T-helper 2 cell (primary cell): ENCODE measurements around the gene NAP1L4.

Experiments
- DNase-seq, 5 experiments: peaks; one replicate each; pipeline versions ENCODE4 v3.0.0 to v3.0.0-alpha.2; 2012 to 2022

NAP1L4 gene

GRCh38 chr11:2992997-2993325 lies 832 bp upstream of the NAP1L4 start:
- peak in 1 of 5 experiments; percentile 43 for DNase-seq

DNA sequence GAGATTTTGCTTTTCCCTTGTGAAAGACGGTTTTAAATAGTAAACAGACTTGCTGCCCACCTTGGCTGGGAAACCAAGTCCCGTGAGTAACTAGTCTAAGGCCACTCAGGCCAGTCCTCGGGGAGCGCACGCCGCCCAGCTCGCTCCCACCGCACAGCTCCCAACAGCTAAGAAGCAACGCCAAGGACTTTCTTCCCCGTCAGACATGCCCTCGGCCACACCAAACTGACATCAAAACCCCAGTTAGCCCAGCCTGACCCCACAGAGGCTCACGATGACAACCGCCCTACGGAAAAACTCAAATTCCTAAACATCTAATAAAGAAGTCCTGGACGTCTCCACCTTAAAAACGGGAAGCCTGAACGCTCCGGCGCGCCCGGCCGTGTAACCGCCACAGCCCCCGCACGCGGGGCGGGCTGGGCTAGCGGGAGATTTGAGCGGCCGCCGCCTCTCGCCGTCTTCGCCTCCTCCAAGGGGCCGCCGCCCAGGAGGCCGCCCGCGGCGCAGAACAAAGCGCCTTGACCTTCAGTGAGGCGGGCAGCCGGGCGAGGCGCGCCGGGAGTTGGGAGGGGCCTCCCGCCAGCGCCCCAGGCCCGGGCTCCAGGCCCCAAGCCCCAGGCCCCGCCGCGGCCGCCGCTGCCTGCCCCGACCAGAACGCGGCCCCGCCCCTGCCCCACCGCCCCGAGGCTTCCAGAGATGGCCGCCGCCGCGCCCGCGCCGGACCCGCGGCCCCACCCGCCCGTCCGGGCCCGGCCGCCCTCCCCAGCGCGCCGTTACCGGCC lies 486 bp downstream of the NAP1L4 start:
- DNase-seq, result peak in 1 of 5 experiments; percentile 29

GRCh38 chr11:2990617-2991451 lies 1.3 kb downstream of the NAP1L4 start:
- DNase-seq, result peak in 1 of 5 experiments; percentile 71

- DNase-seq, result peak in 1 of 5 experiments; percentile 54
Observed at GRCh38 chr11:2989551-2989950, 2.6 kb downstream of the NAP1L4 start.

GRCh38 chr11:2989006-2989405 lies 3.1 kb downstream of the NAP1L4 start:
- DNase-seq, result peak in 1 of 5 experiments; percentile 66

DNA sequence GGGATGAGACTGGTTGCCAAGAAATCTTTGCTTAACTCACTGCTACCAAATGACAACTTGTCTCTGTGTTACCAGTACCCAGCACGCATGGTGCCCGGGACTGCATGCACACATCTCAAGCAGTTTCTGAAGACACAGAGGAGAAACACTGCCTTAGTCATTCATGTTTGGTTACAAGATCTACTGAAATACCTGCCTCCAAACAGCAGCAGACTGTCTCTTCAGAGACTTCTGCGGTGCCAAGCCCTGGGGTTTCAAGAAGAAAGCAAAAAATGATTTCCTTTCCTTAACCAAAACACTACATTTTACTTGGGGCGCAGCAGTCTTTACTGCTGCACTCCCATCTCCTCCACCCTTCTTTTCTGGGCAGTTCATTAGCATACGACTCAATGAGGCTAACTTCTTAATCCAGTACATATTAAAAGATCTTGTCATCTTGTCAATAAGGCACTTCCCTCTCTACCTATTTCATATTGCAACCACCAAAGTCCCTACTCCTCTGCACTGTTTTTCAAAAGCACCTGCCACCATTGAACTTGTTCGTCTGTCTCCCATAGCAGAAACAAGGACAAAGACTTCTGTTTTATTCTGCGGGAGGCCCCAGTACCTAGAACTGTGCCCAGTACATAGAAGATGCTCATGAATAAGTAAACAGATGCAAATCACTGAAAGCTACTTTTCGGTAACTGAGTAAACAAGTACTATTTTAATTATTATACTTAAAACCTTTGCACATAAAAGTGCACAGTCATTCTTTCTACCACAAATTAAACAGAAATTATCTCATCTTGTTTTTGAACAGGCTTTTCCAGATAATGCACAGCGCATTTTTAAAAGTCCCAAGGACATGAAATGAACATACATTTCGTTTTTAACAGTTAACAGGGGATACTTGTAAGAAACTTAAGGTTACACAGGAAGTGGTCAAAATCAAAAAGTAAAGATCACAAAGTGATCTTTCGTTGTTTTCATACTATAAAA lies 4.0 kb downstream of the NAP1L4 start:
- peak in 1 of 5 experiments; percentile 80 for DNase-seq

GRCh38 chr11:2983908-2984307 lies 8.2 kb downstream of the NAP1L4 start:
- DNase-seq, result no peak

- no peak for DNase-seq
Observed at GRCh38 chr11:2982214-2982613, 9.9 kb downstream of the NAP1L4 start.

DNA sequence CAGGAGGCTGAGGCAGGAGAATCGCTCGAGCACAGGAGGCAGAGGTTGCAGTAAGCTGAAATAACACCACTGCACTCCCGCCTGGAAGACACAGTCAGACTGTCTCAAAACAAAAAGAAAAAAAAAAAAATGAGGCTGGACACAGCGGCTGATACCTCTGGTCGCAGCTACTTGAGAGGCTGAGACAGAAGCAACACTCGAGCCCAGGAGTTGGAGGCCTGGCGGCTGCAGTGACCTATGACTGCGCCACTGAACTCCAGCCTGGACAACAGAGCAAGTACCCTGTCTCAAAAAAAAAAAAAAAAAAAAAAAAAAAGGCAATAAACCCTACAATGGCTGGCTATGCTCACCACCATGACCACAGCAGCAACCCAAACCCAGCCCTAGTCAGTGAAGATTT lies 11.0 kb downstream of the NAP1L4 start:
- no peak for DNase-seq

DNA sequence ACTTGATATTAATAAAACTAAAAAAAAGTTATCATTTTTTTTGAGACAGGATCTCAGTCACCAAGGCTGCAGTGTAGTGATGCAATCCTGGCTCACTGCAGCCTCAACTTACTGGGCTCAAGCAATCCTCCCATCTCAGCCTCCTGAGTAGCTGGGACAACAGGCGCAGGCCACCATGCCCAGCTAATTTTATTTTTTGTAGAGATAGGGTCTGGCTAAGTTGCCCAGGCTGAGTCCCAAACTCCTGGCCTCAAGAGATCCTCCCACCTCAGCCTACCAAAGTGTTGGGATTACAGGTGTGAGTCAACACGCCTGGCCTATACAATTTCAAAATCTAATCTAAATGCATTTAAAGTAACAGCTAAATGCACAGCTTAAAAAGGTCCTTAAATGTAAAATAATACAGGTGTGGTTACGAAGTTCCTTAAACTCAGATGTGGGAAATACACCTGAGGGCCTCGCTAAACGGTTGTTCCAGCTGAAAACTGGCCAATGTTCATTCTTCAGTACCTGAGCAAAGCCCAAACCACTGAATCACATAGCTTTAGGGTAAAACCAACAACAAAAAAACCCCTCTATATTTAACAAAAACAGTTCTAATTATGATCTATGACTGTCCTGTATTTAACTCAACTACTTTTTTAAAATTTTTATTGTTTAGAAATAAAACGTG lies 11.8 kb downstream of the NAP1L4 start:
- no peak for DNase-seq

- DNase-seq, result no peak
Observed at GRCh38 chr11:2977113-2977512, 15.0 kb downstream of the NAP1L4 start.

GRCh38 chr11:2976294-2977063 lies 15.7 kb downstream of the NAP1L4 start:
- no peak for DNase-seq

- peak in 3 of 5 experiments; percentile 12 to 68 (median 35) for DNase-seq
Observed at GRCh38 chr11:2975594-2975993, 16.5 kb downstream of the NAP1L4 start.

- no peak for DNase-seq
Observed at GRCh38 chr11:2974272-2974671, 17.9 kb downstream of the NAP1L4 start.

- no peak for DNase-seq
Observed at GRCh38 chr11:2968341-2968900, 23.7 kb downstream of the NAP1L4 start.

- DNase-seq, result no peak
Observed at GRCh38 chr11:2964782-2965181, 27.3 kb downstream of the NAP1L4 start.

GRCh38 chr11:2963761-2964160 lies 28.4 kb downstream of the NAP1L4 start:
- no peak for DNase-seq

- DNase-seq, result no peak
Observed at GRCh38 chr11:2963112-2963754, 28.9 kb downstream of the NAP1L4 start.

- DNase-seq, result no peak
Observed at GRCh38 chr11:2961080-2961479, 31.0 kb downstream of the NAP1L4 start.

- DNase-seq, result no peak
Observed at GRCh38 chr11:2960139-2960538, 32.0 kb downstream of the NAP1L4 start.
